ENCODE measurements around the gene PCSK6. TPM values are rescaled to one million over a fixed set of nuclear protein-coding genes. Genes with fewer than 3 reads are reported as not detected.
"Not testable (repeated sequence)": the region's sequence is repeated elsewhere in the genome, so short reads cannot be mapped to it uniquely, and the experiment has no call there.

Gene PCSK6
- total RNA-seq, 4 donors from 2014 or later = 12.8 to 23.2 (median 18.4) TPM

- ATAC-seq = no peak
- Histone ChIP-seq H3K36me3 (no peaks in the 10 kb centered on the region), H3K4me1 (no peaks in the 10 kb centered on the region), H3K27ac (no peak overlapping the region), H3K9me3 (no peaks in the 10 kb centered on the region), H3K4me3 (no peak overlapping the region), H3K27me3 (peaks cover 4% of the 10 kb centered on the region)
- WGBS, 2 donors (ENCODE audit: low coverage in 1 of 2) = 85 to 86% methylated on average over 3 to 5 of the region's 6 CpGs
- TF ChIP-seq EP300 (IDR thresholded peaks at IDR 0.05) (no peak), POLR2A (IDR thresholded peaks at IDR 0.05) (no peak), CTCF (IDR thresholded peaks at IDR 0.05) (no peak), POLR2AphosphoS5 (IDR thresholded peaks at IDR 0.05) (no peak)
Measured at GRCh38 chr15:101404245-101404644, 85.3 kb downstream of the PCSK6 start.

GRCh38 chr15:101402883-101403282, 86.6 kb downstream of the PCSK6 start:
- H3K9me3 ChIP-seq, H3K27ac ChIP-seq, H3K36me3 ChIP-seq, H3K4me1 ChIP-seq, ATAC-seq, H3K4me3 ChIP-seq: not testable (repeated sequence)
- peaks cover 15% of the 10 kb centered on the region for H3K27me3 ChIP-seq
- 100% methylated on average over 1 of the region's 4 CpGs; no CpG with 5 or more reads in 1 of the 2 donors for WGBS, 2 donors (ENCODE audit: low coverage in 1 of 2)

- H3K4me3 ChIP-seq = no peak overlapping the region
- WGBS, 2 donors (ENCODE audit: low coverage in 1 of 2) = 91 to 100% methylated on average over 2 to 5 of the region's 8 CpGs
- no peaks in the 10 kb centered on the region for H3K9me3 ChIP-seq
- H3K36me3 ChIP-seq = no peaks in the 10 kb centered on the region
- H3K27me3 ChIP-seq = peaks cover 21% of the 10 kb centered on the region
- ATAC-seq = no peak
- H3K27ac ChIP-seq = no peak overlapping the region
- no peak for TF ChIP-seq EP300 (IDR thresholded peaks at IDR 0.05)
- no peak for TF ChIP-seq CTCF (IDR thresholded peaks at IDR 0.05)
- no peak for TF ChIP-seq POLR2A (IDR thresholded peaks at IDR 0.05)
- no peak for TF ChIP-seq POLR2AphosphoS5 (IDR thresholded peaks at IDR 0.05)
- no peaks in the 10 kb centered on the region for H3K4me1 ChIP-seq
Measured at GRCh38 chr15:101401286-101401685, 88.2 kb downstream of the PCSK6 start.

DNA sequence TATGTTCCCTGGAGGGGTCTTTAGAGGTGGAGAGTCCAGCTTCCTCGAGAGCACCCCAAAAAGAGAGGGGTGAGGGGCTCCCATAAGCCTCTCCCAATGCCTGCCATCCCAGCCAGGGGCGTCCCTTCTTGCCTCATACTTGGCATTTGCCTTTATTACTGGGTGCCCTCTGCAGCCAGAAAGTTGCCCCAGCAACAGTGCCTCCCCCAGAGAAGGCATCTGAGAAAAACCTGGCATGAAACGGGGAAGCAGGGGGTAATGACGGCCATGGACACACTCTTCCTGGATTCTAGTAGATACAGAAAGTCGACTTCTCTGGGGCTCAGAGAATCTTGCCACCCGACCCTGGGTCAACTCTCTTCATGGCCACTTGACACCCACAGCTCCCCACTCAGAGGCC, 90.1 kb downstream of the PCSK6 start:
- TF ChIP-seq POLR2AphosphoS5 (IDR thresholded peaks at IDR 0.05) (no peak), CTCF (IDR thresholded peaks at IDR 0.05) (no peak), EP300 (IDR thresholded peaks at IDR 0.05) (no peak), POLR2A (IDR thresholded peaks at IDR 0.05) (no peak)
- Histone ChIP-seq H3K27ac (no peak overlapping the region), H3K9me3 (no peaks in the 10 kb centered on the region), H3K36me3 (no peaks in the 10 kb centered on the region), H3K4me1 (no peaks in the 10 kb centered on the region), H3K27me3 (peaks cover 21% of the 10 kb centered on the region), H3K4me3 (no peak overlapping the region)
- 56% methylated on average over 3 of the region's 6 CpGs; no CpG with 5 or more reads in 1 of the 2 donors for WGBS, 2 donors (ENCODE audit: low coverage in 1 of 2)
- no peak for ATAC-seq

DNA sequence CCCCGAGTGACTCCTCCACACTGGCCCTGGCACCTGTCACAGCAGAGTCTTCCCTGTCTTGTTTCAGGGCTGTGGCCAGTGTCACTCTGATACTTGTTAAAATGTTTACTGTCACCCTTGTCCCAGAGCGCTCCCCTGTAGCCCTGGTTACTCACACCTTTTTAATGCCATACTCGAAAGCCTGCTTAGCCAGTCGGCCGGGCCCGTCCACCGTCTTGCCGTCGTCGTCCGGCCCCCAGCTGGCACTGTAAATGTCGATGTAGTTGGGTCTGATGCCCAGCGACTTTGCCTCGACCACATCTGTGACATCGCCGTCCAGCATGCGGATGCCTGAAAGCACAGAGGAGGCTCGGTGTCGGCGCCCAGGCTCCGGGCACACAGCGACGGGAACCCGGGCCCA, 91.3 kb downstream of the PCSK6 start:
- ATAC-seq = no peak
- no peak for TF ChIP-seq POLR2AphosphoS5 (IDR thresholded peaks at IDR 0.05)
- TF ChIP-seq EP300 (IDR thresholded peaks at IDR 0.05) = no peak
- TF ChIP-seq POLR2A (IDR thresholded peaks at IDR 0.05) = no peak
- TF ChIP-seq CTCF (IDR thresholded peaks at IDR 0.05) = no peak
- 79 to 85% methylated on average over 2 to 7 of the region's 24 CpGs for WGBS, 2 donors (ENCODE audit: low coverage in 1 of 2)
- H3K36me3 ChIP-seq = no peaks in the 10 kb centered on the region
- H3K4me3 ChIP-seq = no peak overlapping the region
- peaks cover 21% of the 10 kb centered on the region for H3K27me3 ChIP-seq
- H3K4me1 ChIP-seq = no peaks in the 10 kb centered on the region
- no peak overlapping the region for H3K27ac ChIP-seq
- H3K9me3 ChIP-seq = no peaks in the 10 kb centered on the region

All from gastroesophageal sphincter (tissue), 4 donors.